ENCODE measurements around the gene KLF6. TPM values are rescaled to one million over a fixed set of nuclear protein-coding genes. Genes with fewer than 3 reads are reported as not detected.

KLF6 gene
- total and polyA plus RNA-seq, 2 of the 4 experiments (the other 2 are of a cell fraction), result 69.0 to 123 TPM

DNA sequence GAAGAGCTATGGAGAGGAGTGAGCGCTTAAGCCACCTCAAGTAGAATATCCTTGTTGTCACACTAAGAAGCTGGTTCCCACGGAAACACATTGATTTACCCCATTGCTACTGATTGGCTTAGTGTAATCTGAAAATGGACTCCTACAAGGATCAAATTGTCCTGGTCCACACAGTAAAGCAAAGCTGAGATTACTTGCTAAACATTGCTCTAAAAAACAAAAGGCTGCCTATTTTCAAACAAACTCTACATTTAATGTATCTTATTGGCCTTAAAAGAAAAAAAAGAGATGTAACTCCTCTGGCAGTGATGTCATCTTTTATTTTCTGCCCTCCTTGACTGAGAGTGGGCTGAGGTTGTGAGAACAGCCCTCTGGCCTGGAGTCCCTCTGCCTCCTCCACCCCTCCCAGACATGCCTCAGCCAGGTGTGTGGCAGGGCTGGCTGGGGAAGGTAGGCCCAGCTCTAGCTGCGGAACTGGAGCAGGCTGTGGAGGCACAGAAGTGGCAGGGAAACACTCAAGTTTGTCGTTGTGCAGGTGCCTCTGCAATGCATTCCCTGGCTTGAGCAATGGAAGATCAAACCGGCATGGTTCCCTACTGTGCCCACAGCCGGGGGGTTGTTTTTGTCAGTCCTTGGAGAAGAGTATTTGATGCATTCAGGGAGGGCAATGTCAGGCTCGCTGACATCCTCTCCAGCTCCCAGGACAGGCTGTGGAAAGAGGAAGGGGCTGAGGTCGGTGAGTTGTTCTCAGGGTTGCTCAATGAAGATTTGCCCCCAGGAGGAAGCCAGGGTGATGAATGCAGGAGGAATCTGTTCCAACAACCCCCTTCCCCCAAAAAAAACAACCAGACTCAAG lies 9.1 kb downstream of the KLF6 start:
- in situ Hi-C loops (cut with MboI; ENCODE audit: low sequenced_read_pairs), result loop anchor here (10.0 kb wide), 4 partner anchors 311 to 581 kb away; no protein-coding TSS in a partner anchor
- Histone ChIP-seq H3K18ac (ENCODE audit: low read depth, low read length) (peak overlapping the region; percentile 39), H2AK5ac (ENCODE audit: low read depth, low read length) (peak overlapping the region; percentile 86), H3K9me3 (ENCODE audit: control insufficient read depth, insufficient read depth, low read length) (no peaks in the 10 kb centered on the region), H4K5ac (ENCODE audit: low read depth, low read length) (no peak overlapping the region; the same call in 1 of the 2 replicates), H2BK120ac (ENCODE audit: low read depth, low read length) (no peak overlapping the region), H3K4me3 (ENCODE audit: insufficient read depth, low read depth, low read length) (no peak overlapping the region), H2BK20ac (ENCODE audit: low read depth, low read length) (no peak overlapping the region; the same call in 1 of the 2 replicates), H3K27me3 (ENCODE audit: control insufficient read depth, insufficient read depth, low read length) (no peaks in the 10 kb centered on the region), H2AFZ (replicated peaks; ENCODE audit: low read length, poor library complexity) (no peak overlapping the region), H3K4me2 (ENCODE audit: low read depth, low read length) (no peak overlapping the region), H2BK15ac (ENCODE audit: low read depth, low read length) (0 out of 3 replicates have a peak overlapping the region, but pooled peaks have one; percentile 7), H3K27ac (ENCODE audit: insufficient read depth, low read length) (peak overlapping the region; percentile 88), H3K4me1 (ENCODE audit: control insufficient read depth, insufficient read depth, low read length) (peaks cover 27% of the 10 kb centered on the region), H3K9ac (ENCODE audit: low read depth, low read length) (peak overlapping the region; percentile 56), H3K4ac (ENCODE audit: low read depth, low read length) (peak overlapping the region; percentile 67), H3K36me3 (ENCODE audit: control insufficient read depth, insufficient read depth, low read length) (peaks cover 40% of the 10 kb centered on the region), H2AK9ac (replicated peaks; ENCODE audit: low read depth, low read length, poor library complexity) (peak overlapping the region; percentile 21), H4K8ac (ENCODE audit: low read depth in 2 of 2, low read length in 2 of 2) (peak overlapping the region; percentile 12 to 48; a peak in 2 of 4 replicates), H4K20me1 (ENCODE audit: insufficient read depth, low read length) (peaks cover 59% of the 10 kb centered on the region), H3K9me1 (ENCODE audit: insufficient read depth, low read length) (peaks cover 19% of the 10 kb centered on the region), H4K91ac (ENCODE audit: insufficient read depth, low read depth, low read length) (no peak overlapping the region), H3K23ac (ENCODE audit: low read depth, low read length) (peak overlapping the region; percentile 20), H2BK5ac (ENCODE audit: low read depth, low read length, poor library complexity, severe bottlenecking) (peak overlapping the region; percentile 52), H3K56ac (ENCODE audit: extremely low read depth, insufficient read depth, low read length) (no peak overlapping the region), H3K79me1 (ENCODE audit: low read depth in 1 of 2, low read length in 2 of 2) (peaks cover 0 to 51% of the 10 kb centered on the region in 2 experiments; a peak in 2 of 4 replicates), H3K14ac (replicated peaks; ENCODE audit: low read depth, low read length) (peak overlapping the region; percentile 39)
- TF ChIP-seq SMC3 (IDR thresholded peaks at IDR 0.05; ENCODE audit: low read depth, low read length) (peak; percentile 11; the same call in 1 of the 2 replicates), POLR2A (IDR thresholded peaks at IDR 0.05; ENCODE audit: low read depth, low read length) (peak; percentile 11), FOS (IDR thresholded peaks at IDR 0.05; ENCODE audit: low read depth, low read length) (no peak), CEBPB (IDR thresholded peaks at IDR 0.05; ENCODE audit: low read depth, low read length) (peak; percentile 64; the same call in 1 of the 2 replicates), BHLHE40 (IDR thresholded peaks at IDR 0.05; ENCODE audit: low read depth, low read length) (no peak), NFE2L2 (IDR thresholded peaks at IDR 0.05; ENCODE audit: low read depth, low read length) (no peak), RFX5 (IDR thresholded peaks at IDR 0.05; ENCODE audit: low read depth, low read length) (no peak), MXI1 (IDR thresholded peaks at IDR 0.05; ENCODE audit: borderline replicate concordance, low read depth, low read length) (no peak), MAFK (IDR thresholded peaks at IDR 0.05; ENCODE audit: low read depth, low read length) (no peak), RAD21 (IDR thresholded peaks at IDR 0.05; ENCODE audit: low read length) (no peak), MAZ (IDR thresholded peaks at IDR 0.05; ENCODE audit: borderline replicate concordance, low read depth, low read length) (peak; percentile 54; the same call in 1 of the 2 replicates)
- TF ChIP-seq, protein P1, sequence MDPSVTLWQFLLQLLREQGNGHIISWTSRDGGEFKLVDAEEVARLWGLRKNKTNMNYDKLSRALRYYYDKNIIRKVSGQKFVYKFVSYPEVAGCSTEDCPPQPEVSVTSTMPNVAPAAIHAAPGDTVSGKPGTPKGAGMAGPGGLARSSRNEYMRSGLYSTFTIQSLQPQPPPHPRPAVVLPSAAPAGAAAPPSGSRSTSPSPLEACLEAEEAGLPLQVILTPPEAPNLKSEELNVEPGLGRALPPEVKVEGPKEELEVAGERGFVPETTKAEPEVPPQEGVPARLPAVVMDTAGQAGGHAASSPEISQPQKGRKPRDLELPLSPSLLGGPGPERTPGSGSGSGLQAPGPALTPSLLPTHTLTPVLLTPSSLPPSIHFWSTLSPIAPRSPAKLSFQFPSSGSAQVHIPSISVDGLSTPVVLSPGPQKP (IDR thresholded peaks at IDR 0.05; ENCODE audit: borderline replicate concordance, low read depth, low read length), result no peak
- TF ChIP-seq, protein P2, sequence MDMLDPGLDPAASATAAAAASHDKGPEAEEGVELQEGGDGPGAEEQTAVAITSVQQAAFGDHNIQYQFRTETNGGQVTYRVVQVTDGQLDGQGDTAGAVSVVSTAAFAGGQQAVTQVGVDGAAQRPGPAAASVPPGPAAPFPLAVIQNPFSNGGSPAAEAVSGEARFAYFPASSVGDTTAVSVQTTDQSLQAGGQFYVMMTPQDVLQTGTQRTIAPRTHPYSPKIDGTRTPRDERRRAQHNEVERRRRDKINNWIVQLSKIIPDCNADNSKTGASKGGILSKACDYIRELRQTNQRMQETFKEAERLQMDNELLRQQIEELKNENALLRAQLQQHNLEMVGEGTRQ (IDR thresholded peaks at IDR 0.05; ENCODE audit: low read depth, low read length), result no peak; the same call in 1 of the 2 replicates
- ChIA-PET POLR2A (ENCODE audit: unreplicated experiment) (interaction anchor here (0.6 to 0.7 kb wide), 2 partner anchors 9 to 77 kb away, joined by 5 to 9 read pairs; partner anchors contain the start of gene KLF6), CTCF (interaction anchor here (0.6 kb wide), 2 partner anchors 75 to 184 kb away, joined by 3 to 4 read pairs; no protein-coding TSS in a partner anchor)
- ATAC-seq (ENCODE audit: low read depth) (no peak), DNase-seq (peak; percentile 67)
- dilution Hi-C loops (cut with HindIII; ENCODE audit: low sequenced_read_pairs, unreplicated experiment), result no loop called here
- intact Hi-C loops (cut with micrococcal nuclease), result loop anchor here (1.0 to 5.0 kb wide), 4 partner anchors 154 to 537 kb away; no protein-coding TSS in a partner anchor
- WGBS, 2 experiments (ENCODE audit: extremely low coverage in 2 of 2, insufficient read length in 1 of 2), result 38% methylated on average over 3 of the region's 8 CpGs; no CpG with 5 or more reads in 1 of the 2 experiments
- no TSS peak for BruUV-seq (replicated peaks)
